ENCODE results near the gene SLC13A4.
"Not testable (repeated sequence)": the region's sequence is repeated elsewhere in the genome, so short reads cannot be mapped to it uniquely, and the experiment has no call there.

SLC13A4 gene

DNA sequence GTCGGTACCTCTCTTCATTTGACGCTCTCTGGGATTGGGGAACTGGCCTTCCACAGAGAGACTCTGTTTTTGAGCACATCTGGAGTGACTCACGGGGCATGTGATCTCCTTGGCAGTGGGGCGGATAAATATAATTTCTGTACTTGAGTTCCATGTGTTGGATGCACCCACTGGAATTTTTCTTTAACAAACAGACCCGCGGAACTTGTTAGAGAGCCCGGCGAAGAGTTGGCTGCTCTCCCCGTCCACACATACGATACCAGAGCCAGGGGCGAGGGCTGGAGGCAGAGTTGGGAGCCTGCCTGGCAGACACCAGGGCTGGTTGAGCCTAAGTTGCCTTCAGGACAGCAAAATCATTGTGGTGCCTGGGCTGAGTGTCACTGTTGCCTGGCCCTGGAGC is 20.8 kb upstream of the SLC13A4 start, which contains the start of gene FAM180A:
Gene FAM180A, minus strand, starts transcription at position 44 of the 400 bp plus-strand sequence. CDS start 233 bp downstream, outside the sequence.
- no peak for DNase-seq

DNA sequence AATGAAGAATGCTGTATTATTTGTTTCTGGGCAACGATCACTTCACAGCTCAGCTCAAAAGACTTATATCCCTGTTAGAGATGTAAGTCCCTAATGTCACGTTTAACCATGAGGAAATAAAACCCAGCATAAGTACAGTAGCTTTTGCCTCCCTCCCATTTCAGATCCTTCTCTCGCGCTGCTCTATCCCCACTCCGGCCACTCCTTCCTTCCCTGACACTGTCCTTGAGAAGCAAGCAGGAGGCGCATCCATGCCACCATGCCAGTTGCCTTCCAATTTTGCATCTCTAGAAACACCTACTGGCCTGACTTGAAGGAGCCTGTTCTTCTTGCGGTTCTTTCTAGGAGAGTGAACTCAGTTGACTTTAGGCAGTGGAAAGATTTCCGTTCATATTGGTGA is 19.4 kb upstream of the SLC13A4 start:
- DNase-seq = no peak

DNA sequence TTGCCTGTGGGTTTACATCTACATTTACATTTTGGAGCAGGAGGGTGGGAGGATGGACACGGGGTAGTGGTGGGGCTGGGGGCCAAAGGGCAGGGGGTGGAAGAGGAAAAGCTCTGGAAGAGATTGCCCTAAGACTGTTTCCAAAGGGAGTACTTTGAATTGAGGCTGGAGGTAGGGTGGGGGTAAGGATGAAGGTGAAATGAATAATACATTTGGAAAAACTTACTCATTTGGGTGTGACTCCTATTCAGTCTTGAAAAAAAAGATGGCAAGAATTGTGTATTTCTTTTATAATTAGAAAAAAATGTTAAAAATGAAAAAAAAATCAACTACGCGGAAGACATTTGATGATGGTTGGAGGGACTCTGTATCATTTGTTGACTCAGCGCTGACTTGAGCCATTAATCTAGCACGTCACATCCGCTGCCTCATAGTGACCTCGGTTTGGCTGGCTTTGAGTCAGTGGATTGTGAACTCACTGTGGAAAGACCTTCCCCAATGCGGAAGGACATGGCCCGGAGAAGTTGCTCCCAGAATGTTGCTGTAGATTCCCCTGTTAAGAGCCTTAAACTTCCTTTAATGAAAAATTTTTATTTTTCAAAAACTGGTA is 17.8 kb upstream of the SLC13A4 start:
- no peak for DNase-seq

DNA sequence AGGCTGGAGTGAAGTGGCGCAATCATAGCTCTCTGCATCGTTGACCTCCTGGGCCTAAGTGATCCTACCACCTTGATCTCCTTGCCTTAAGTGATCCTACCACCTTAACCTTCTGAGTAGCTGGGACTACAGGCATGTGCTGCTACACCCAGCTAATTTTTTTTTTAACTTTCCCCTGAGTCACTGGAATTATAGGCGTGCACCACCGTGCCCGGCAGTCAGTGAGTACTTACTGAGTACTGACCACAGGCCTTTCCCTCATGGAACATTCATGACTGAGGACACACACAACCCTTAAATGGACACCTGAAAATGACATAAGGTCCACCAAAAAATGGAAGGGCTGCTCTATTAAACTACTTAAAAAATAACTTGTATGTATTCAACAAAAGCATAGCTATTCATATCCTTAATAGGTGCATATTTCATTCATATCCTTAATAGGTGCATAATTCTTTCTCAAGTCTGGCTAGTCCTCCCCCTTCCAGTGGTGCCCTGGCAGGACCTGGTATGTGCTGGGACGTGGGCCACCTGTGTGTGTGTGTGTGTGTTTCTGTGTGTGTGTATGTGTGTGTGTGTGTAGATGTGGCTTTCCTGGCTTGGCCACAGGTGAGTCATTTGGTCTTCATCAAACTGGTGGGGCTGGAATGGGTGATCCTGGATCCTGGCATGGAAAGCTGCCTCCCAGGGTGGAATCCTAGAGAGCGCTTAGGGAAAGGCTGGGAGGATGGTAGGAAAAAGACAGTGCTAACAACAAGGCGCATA is 17.1 kb upstream of the SLC13A4 start:
- DNase-seq = no peak

DNA sequence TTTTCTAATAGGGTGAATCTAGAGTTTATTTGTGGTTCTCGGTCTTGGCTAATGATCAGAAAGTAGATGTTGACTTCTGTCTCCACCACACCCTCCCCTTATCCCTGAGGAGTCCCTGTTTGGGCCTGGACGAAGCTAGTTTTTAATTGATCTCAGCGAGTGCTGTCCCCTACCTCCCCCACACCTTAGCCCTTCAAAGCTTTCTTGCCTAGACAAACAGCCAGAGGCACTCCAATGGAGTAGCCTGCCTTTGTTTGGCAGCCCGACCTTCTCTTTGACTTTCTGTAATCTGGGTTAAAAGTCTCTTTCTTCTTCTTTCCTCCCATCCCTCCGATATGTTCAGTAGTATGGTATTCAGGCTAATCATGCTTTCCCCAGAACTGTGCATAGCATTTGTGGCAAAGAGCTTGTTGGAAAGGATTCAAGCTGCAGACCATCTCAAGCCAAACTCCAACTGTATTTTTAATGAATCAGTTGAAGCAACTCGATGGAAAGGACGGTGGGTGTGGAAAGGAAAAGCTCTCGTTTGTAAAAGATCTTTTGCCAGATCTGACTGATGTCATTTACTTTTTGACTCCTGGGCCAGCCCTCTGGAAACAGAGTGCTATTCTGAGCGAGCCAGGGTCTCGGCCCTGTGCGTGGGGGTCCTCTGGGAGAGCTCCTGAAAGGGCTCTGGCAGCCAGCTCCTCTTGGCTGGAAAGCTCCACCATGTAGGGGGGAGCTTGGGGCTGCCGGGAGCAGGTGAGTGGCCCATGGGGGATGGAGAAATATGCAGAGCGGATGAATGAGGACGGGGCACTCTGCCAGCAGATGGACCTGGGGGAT is 16.1 kb upstream of the SLC13A4 start:
- DNase-seq = no peak

DNA sequence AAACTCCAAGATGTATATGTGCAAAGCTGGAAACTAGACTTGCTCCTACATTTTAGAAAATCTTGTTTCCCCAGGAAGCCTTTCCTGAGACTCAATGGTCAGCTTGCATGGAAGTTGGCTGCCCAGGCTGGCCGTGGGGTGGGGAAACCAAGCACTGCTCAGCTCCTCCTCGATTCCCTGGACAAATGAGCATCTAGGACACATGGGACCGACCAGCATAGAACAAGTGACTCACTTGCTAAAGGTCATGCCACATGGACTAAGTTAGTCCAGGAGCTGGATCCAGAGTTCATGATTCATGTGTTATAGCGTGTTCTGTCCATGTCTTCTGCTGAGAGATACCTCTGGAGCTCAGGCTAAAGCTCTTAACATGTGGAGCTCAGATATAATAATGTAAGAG is 14.4 kb upstream of the SLC13A4 start:
- DNase-seq = no peak

DNA sequence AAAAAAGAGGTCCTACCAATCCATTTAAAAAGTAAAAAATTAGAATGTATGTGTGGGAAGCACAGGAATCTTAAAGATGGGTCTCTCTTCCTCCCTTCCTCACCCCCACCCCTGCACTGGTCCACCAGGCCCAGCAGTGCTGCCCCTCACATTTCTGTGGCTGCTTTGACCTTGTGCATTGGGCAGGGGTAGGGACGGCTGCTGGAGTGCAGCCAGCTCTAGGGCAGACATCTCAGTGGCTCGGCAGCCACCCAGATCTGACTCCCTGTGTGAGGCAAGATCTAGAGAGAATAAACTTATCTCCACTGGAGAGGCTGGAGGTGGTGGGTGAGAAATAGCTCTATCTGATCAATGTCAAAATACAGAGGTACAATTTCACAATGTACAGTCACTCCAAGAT is 13.9 kb upstream of the SLC13A4 start:
- no peak for DNase-seq

DNA sequence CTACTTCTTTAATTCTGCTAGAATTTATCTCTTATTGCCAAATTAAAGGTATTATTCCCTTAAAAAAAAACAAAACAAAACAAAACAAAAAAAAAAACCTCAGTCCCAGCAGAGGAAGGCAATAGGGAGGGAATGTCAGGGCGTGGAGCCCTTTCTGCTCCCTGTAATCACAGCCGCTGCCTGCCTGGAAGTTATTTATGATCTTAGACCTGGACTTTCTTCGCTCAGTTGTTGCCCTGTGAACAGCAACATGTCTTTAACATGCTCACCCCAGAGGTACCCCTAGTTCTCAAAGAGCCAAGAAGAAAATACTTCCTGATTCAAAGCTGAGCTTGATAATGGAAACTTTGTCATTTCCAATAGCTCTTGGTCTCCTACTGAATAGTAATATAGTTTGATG is 12.9 kb upstream of the SLC13A4 start:
- no peak for DNase-seq

DNA sequence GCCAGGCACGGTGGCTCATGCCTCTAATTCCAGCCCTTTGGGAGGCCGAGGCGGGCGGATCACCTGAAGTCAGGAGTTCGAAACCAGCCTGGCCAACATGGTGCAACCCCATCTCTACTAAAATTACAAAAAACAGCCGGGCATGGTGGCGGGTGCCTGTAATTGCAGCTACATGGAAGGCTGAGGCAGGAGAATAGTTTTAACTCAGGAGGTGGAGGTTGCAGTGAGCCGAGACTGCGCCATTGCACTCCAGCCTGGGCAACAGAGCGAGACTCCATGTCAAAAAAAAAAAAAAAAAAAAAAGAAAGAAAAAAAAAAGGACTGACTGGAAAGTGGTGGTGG is 9.3 kb upstream of the SLC13A4 start:
- DNase-seq = not testable (repeated sequence)

DNA sequence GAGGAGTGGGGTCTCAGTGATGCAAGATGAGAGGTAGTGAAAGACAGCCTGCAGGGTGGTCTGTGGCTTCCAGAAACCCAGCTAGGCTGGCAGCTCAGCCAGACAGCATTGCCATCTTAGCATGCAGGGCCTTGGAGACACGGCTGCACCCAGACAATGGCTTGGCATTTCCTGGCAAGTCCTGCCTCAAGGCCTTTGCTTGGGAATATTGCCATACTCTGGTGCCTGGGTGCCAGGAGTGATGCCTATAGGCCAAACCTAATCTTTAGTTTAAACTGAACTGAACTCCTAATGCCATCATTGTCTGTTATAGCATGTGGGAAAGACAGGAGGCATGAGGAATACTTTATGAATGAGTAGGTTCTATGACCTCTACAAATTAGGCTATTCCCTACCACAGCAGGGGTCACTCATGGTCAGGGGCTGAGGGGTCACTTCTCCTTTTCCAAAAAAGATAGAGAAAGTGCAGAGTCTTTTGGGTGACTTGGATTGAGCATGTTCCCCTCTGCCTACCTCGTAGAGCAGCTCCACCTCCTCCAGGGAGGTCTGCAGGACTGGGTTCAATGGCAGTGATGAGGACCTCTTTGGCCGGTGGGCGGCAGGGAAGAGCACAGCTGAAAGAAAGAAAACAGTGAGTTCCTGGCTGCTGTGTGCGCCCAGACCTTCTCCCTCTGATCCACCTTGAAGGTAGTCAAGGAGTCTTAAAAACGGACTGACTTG is 8.8 kb upstream of the SLC13A4 start:
- DNase-seq = no peak

DNA sequence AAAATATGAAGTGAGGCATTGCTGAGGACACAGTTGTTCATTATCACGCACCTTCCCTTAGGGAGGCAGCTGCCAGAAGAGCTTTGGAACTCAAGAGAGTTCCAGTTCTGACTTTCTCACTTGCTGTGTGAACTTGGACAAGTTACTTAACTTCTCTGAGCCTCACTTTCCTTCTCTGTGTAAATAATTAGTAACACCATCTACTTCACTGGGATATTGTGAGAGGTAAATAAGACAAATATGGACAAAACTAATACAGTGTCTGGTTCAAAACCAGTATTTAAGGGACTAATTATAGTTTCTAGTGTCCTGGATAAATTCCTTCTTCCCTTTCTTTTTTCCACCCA is 6.3 kb upstream of the SLC13A4 start:
- DNase-seq = no peak

DNA sequence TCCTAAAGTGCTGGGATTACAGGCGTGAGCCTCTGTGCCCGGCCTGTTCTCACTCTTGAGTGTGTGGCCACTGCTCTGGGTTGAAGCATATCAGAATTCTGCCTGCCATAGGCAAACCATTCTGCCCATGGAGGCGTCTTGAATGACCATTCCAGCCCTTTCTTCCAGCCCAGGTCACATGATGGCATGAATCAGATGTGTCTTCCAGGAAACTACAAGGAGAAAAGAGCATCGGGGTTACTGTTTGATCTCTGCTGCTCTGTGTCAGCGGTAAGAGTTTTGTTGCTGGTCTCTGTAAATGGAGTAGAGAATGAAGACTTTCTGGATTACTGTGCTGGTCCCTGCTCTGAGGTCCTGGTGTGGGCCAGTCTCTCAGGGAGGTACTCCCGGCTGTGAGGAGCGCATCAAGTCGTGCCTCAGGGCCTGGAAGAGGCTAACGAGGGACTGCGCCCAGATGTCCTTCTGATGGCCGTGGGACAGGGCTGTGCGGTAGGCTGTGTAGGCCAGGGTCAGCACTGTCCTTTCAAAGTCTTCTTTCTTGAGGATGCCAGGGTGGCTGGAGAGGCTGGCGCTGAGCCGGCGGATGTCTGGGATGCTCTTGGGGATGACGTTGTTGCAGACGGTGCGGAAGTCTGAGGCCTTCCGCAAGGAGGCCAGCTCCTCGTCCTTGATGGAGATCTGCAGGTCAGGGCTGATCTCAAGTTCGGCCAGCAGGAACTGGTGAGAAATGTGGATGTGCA is 5.8 kb upstream of the SLC13A4 start:
- DNase-seq = no peak

DNA sequence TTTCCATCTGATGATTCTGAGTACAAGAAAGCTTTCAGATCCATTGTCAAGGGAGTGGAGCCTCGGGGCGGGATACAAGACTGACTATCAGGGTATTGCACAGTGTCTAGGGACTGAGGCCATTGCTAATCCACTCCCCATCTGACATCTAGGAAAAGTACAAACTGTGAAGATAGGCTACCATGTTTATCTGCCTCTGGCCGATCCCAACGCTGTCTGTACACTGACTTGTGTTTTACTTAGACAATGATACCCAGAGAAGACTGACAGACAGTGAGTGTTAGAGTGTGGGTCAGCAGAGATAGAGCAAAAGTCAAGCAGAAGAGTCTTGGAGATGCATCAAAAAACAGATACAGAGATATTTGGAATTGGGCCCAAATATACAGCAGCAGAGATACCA is 3.1 kb upstream of the SLC13A4 start:
- DNase-seq = no peak

DNA sequence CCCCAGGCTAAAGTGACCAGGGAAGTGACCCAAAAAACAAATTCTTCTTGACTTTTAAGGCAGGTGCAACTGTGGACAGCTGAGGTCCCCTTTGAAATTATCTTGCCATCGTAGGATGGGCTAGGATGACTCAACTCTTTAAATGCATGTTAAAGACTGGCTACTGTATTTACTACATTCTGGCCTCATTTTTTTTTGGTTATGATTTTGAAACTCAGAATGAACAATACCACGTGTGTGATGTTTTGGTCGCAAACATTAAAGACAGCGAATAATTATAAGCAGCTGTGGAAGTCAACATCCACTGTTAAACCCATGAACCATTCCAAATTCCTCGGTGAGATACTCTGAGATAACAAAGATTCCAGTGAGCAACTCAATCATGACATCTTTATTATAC is 1.2 kb upstream of the SLC13A4 start:
- DNase-seq = no peak

DNA sequence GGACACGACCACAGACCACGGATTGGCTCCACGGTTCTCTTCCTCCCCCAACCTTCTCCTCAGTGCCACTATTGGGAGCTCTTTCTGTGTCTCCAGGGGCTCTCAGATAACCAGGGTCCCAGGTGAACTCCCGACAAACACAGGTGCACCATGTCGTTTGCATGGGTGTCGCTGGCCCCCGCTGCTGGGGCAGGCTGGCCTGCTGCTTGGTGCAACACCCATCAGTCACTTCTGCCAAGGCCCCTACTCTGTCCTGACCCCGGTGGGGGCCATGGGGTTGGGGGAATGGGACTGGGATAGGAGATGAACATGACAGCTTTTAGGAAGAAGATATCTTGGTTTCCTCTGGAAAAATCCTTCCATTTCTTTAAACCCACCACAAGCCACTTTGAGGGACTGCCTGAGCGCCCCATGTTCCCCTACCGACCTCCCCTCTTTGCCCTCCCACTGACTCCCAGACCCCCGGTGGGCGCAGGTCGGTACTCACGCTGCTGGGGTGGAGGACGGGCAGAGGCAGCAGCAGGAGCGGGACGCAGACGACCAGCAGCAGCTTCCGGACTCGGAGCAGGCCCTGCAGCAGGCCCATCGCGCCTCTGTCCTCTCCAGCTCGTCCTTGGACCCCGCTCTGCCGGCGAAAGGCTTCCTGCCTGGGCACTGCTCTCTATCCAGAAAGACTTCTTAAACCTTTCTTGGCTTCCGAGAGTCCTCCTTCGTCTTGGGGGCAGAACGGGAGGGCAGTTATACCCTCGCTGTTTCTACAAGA is 894 bp downstream of the SLC13A4 start:
- DNase-seq = no peak

DNA sequence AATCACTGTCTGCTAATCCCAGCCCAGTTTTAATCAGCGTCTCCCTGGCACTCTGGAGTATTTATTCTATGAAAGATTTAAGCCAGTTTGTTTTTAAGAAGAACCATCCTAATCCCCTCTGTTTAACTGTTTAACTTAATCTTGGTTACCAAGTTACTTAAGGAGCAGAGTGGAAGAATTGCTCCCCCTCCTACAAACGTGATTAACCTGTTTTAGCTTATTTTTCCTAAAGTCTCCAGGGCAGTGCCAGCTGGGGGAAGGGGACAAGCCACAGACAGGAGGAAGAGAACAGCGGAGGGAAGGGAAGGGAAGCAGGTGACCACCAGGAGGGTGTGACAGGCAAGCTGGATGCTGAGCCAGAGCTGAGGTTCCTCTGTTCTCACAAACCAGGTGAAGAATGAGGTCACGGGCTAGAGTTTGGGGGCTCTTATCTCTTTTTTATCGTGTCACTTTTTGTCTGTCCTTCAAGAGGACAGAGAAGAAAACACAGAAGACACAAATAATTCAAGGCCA is 1.7 kb downstream of the SLC13A4 start:
- DNase-seq = no peak

DNA sequence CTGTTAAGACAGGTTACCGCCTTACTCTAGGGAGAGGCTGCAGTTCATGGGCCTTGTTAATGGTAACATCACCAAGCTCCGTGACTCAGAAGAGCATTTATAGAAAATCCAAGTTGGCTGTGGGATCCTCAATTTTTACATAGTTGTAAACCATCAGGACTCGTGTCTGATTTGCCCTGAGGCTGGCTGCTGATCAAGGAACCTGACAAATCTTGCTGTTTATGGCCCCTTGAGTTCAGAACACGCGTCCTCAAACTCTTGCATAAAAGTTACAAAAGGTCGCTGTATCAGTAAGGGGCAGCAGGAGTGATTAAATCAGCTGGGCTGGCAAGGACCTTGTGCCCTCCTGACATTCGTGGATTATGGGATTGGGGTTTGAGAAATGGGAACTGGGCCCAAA is 4.6 kb downstream of the SLC13A4 start:
- DNase-seq = no peak

DNA sequence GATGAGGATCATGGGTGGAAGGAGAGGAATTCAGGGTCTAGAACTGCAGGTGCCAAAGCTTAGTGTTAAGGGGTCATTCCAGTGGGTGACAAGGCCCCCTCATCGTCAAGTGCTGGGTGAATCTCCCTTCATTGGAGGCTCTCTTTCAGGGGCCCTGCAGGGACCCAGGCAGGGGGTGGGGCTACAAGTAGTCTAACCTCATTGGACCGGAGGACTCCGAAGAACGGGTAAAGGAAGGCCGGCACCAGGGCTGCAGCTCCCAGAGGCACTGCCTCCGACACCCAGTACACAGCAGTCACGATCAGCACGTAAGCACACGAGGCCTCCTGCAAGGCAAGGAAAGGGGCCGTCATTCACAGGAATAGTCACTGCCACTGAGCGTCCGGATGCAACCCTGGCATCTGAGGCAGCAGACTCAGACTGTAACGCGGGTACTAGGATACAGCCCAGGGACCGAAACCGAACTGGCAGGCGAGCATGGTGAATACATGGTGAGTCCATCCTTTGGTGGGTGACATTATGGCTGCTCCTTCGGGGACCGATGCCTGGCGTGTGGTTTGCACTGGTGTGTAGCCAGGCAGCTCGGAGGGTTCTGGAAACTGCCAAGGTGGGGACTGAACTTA is 6.7 kb downstream of the SLC13A4 start:
- no peak for DNase-seq

DNA sequence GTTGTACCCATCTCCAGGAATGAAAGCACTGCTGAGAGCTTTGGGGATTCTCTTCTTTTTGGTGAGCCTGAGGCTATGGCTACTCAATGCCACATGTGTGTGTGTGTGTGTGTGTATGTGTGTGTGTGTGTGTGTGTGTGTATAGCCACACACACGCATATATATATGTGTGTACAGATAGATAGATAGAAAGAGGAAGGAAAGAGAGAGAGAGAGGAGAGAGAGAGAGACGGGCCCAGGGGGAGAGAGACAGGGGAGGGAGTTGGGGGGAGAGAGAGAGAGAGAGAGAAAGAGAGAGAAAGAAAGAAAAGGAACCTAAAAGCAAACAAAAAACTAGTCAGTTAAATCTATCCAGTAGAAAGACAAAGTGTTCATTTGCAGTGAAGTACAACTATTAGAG is 8.3 kb downstream of the SLC13A4 start:
- no peak for DNase-seq

DNA sequence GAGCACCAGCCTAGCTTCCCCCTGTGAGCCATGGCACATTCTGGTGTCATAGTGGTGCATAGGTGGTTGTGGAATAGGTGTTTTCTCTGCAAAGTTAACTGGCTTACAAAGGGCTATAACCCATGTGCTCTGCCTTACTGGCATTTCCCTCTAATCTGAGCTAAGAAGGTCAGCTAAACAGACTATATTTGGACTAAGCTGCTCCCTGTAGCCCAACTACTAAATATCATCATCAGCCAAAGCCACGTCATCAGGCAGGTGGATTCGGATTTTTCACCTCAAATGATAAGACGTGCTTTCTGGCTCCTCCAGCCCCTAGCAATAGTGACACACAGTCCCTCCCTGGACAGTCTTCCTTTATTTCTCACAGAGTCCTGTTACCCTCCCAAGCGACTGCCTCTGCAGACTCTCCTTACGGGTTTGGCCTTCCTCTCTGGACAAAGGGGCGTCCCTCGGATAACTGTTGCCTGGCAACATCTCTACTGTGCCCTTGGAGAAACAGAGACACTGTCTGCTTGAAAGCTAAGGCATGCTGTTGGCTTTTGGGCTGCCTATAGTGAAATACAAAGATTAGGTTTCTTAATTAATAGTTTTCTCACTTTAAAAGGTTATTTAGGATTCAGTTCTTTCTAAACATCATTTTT is 9.1 kb downstream of the SLC13A4 start:
- no peak for DNase-seq

DNA sequence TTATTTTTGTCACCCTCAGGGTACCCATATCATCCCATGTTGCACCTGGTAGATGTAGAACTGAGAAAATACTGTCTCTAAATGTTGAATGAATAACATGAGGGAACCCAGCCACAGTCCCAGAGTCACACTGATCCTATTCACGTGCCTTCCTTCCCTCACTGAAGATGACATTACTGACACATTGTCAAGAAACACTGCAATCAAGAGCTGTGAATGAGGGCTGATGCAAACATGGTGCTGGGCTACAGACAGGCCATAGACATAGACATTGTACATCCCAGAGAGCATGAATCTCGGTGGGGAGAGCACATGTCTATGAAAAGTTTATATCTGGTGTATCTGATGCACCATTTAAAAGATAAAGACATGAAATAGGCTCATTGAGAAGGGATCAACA is 9.8 kb downstream of the SLC13A4 start:
- DNase-seq = no peak

Measured in T-helper 2 cell (primary cell).